Transverse colon (tissue), 4 donors: ENCODE results near the gene EVA1C. TPM values are rescaled to one million over a fixed set of nuclear protein-coding genes. Genes with fewer than 3 reads are reported as not detected.

Experiments used
- DNase-seq: peaks from one replicate; pipeline ENCODE4 v3.0.0-alpha.2; 2019
- H3K27ac ChIP-seq, 4 donors: fragments of 200-600 bp; sonication (generic); 2 replicates each; pipeline ENCODE4 v1.5.1; 2016 to 2018; ENCODE audit warnings: inconsistent platforms in 4 of 4
- H3K27me3 ChIP-seq: fragments of 200-600 bp; sonication (generic); 2 replicates; pipeline ENCODE4 v1.5.1; 2017; ENCODE audit warnings: inconsistent platforms
- H3K36me3 ChIP-seq, 4 donors: fragments of 200-600 bp; sonication (generic); 2 replicates each; pipeline ENCODE4 v1.5.1; 2017 to 2019; ENCODE audit warnings: inconsistent platforms in 4 of 4
- H3K4me1 ChIP-seq, 4 donors: fragments of 200-600 bp; sonication (generic); 2 replicates each; pipeline ENCODE4 v1.5.1; 2017 to 2020; ENCODE audit warnings: inconsistent platforms in 4 of 4
- H3K4me3 ChIP-seq, 4 donors: fragments of 200-600 bp; sonication (generic); 1 replicate in 1 of 4; 2 replicates in 3 of 4; pipeline versions ENCODE4 v1.5.1 to v1.6.1; 2017 to 2019; ENCODE audit warnings: inconsistent platforms in 4 of 4
- H3K9me3 ChIP-seq, 2 donors: fragments of 200-600 bp; sonication (generic); 2 replicates each; pipeline ENCODE4 v1.5.1; 2017 to 2019; ENCODE audit warnings: inconsistent platforms in 2 of 2
- EP300 ChIP-seq: sonication (generic); formaldehyde crosslinking; IDR thresholded peaks from one replicate; pipeline ENCODE4 v1.6.1; 2017; ENCODE audit warnings: antibody characterized with exemption, low read depth
- POLR2A ChIP-seq: fragments of 450-650 bp; IDR thresholded peaks from one replicate; pipeline ENCODE4 v1.6.1; 2016; ENCODE audit warnings: antibody characterized with exemption, mild to moderate bottlenecking, moderate library complexity
- POLR2AphosphoS5 ChIP-seq, 3 donors: sonication (generic); formaldehyde crosslinking; IDR thresholded peaks; one replicate each; pipeline ENCODE4 v1.6.1; 2016; ENCODE audit warnings: antibody characterized with exemption in 3 of 3
- WGBS, 2 donors: methylation state at CpG; one replicate each; pipeline ENCODE4 v1.1.5; 2018; ENCODE audit warnings: low coverage in 1 of 2; 5-methylcytosine and 5-hydroxymethylcytosine counted together
- in situ Hi-C, 4 donors: fragments of 200-750 bp; cut with MboI; loops; one replicate each; pipeline versions ENCODE4 v1.15.0 to v1.15.1; 2017; ENCODE audit warnings: low sequenced_read_pairs in 3 of 4, low pct_ligation_motif_present in 1 of 4, low pct_unique_long_range_greater_than_20kb in 1 of 4
- intact Hi-C: fragments of 100-400 bp; cut with DNase I; formaldehyde crosslinking; loops from one replicate; pipeline ENCODE4 v1.15.1; 2023; ENCODE audit warnings: low total_unique reads
- total RNA-seq, 4 donors: library from RNA; depleted of rRNA; stranded (reverse); fragments of >200 nt; gene quantifications; one replicate each; pipeline ENCODE4 v1.1.0, GENCODE V29; 2016
- TF ChIP-seq, protein P1 (sequence below), 5 experiments: fragments of 200-600 bp in 3 of 5; fragments of 450-650 bp in 2 of 5; sonication (generic) in 3 of 5; IDR thresholded peaks; 1 replicate in 2 of 5; 2 replicates in 3 of 5; pipeline ENCODE4 v1.5.1; 2016 to 2017; ENCODE audit warnings: antibody characterized with exemption in 5 of 5, inconsistent platforms in 3 of 5, mild to moderate bottlenecking in 2 of 5, moderate library complexity in 1 of 5

Gene EVA1C
- total RNA-seq, 4 donors from 2014 or later: 8.6 to 44.1 (median 33.8) TPM

DNA sequence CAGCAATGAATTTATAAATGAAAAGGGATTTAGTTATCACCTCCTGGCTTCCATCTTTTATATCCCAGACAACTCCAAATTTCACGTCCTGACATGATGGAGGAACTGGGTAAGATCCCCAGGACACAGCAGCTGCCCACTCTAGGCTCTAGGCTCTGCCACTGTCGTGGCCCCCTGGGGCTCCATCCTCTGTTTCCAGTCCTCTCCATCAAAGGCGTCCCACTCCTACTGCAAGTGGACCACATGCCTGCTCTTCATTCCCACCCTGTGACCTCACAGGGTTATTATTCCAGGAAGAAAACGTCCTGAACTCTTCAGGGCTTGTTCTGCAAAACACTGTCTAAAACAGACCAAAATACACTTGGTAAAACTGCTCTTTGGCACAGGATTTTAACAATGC lies 31.6 kb upstream of the EVA1C start:
- Histone ChIP-seq H3K4me1 (no peaks in the 10 kb centered on the region), H3K27ac (peak overlapping the region in 1 of 4 donors; percentile 42), H3K36me3 (peaks cover 0 to 24% (median 4%) of the 10 kb centered on the region in 4 donors), H3K4me3 (no peak overlapping the region), H3K27me3 (no peaks in the 10 kb centered on the region), H3K9me3 (no peaks in the 10 kb centered on the region)
- intact Hi-C loops (no loop called here), in situ Hi-C loops (no loop called here)
- TF ChIP-seq POLR2AphosphoS5 (IDR thresholded peaks at IDR 0.05) (no peak), POLR2A (no peak), EP300 (no peak)
- TF ChIP-seq, protein P1, sequence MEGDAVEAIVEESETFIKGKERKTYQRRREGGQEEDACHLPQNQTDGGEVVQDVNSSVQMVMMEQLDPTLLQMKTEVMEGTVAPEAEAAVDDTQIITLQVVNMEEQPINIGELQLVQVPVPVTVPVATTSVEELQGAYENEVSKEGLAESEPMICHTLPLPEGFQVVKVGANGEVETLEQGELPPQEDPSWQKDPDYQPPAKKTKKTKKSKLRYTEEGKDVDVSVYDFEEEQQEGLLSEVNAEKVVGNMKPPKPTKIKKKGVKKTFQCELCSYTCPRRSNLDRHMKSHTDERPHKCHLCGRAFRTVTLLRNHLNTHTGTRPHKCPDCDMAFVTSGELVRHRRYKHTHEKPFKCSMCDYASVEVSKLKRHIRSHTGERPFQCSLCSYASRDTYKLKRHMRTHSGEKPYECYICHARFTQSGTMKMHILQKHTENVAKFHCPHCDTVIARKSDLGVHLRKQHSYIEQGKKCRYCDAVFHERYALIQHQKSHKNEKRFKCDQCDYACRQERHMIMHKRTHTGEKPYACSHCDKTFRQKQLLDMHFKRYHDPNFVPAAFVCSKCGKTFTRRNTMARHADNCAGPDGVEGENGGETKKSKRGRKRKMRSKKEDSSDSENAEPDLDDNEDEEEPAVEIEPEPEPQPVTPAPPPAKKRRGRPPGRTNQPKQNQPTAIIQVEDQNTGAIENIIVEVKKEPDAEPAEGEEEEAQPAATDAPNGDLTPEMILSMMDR (IDR thresholded peaks at IDR 0.05): no peak
- DNase-seq: no peak
- WGBS, 2 donors: 80 to 100% methylated on average over 3 to 4 of the region's 4 CpGs

DNA sequence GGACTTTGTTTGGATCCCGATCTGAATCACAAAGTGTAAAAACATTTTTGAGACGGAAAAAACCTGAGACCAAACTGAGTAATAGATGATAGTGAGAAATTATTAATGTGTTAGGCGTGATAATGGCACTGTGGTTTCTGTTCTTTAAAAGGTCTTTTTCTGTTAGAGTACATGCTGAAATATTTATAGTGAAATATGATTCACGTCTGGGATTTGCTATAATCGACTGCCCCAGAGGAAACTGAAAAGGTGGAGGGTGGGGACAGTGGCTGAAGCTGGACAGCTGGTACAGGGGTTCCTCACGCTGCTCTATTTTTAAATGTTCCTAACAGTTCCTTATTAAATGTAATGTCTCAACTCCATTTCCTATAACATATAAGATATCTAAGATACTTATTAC lies 30.9 kb upstream of the EVA1C start:
- in situ Hi-C loops: no loop called here
- DNase-seq: no peak
- H3K36me3 ChIP-seq: peaks cover 0 to 24% (median 4%) of the 10 kb centered on the region in 4 donors
- WGBS, 2 donors: 68 to 78% methylated on average over 6 of the region's 6 CpGs
- H3K27me3 ChIP-seq: no peaks in the 10 kb centered on the region
- H3K4me1 ChIP-seq: no peaks in the 10 kb centered on the region
- H3K4me3 ChIP-seq: no peak overlapping the region
- peak overlapping the region in 1 of 4 donors; percentile 42 for H3K27ac ChIP-seq
- no peak for TF ChIP-seq POLR2A
- no peak for TF ChIP-seq POLR2AphosphoS5 (IDR thresholded peaks at IDR 0.05)
- TF ChIP-seq EP300: no peak
- TF ChIP-seq, protein P1 (IDR thresholded peaks at IDR 0.05): no peak
- intact Hi-C loops: no loop called here
- H3K9me3 ChIP-seq: no peaks in the 10 kb centered on the region

DNA sequence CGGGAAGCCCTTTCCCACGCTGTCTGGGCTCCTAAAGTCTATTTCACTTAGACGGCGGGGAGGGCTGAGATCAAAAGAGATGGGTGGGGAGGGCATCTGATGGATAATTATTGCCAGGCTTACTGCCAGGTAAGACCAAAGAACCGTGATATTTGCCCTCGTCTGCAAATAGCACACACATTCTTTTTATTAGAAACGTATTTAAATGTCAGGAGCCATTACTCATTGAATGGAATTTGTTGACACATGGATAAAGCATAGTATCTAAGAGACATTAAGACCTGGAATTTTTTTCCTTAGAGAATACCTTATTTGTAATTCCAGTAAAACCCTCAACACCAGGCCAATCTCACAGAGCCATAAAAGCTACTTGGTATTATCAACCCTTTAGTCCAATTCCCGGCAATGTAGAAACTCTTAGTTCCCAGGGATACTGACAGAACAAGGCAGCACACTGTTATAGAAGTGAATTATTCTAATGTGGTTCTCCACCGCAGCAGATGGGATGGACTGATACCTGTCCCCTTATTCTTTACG lies 30.3 kb upstream of the EVA1C start:
- 61 to 66% methylated on average over 6 to 10 of the region's 10 CpGs for WGBS, 2 donors
- intact Hi-C loops (no loop called here), in situ Hi-C loops (no loop called here)
- no peaks in the 10 kb centered on the region for H3K9me3 ChIP-seq
- peak overlapping the region in 1 of 4 donors; percentile 42 for H3K27ac ChIP-seq
- no peaks in the 10 kb centered on the region for H3K27me3 ChIP-seq
- DNase-seq: no peak
- no peak overlapping the region for H3K4me3 ChIP-seq
- no peaks in the 10 kb centered on the region for H3K4me1 ChIP-seq
- TF ChIP-seq POLR2A: no peak
- no peak for TF ChIP-seq EP300
- no peak for TF ChIP-seq POLR2AphosphoS5 (IDR thresholded peaks at IDR 0.05)
- TF ChIP-seq, protein P1 (IDR thresholded peaks at IDR 0.05): no peak
- H3K36me3 ChIP-seq: peaks cover 0 to 24% (median 4%) of the 10 kb centered on the region in 4 donors

DNA sequence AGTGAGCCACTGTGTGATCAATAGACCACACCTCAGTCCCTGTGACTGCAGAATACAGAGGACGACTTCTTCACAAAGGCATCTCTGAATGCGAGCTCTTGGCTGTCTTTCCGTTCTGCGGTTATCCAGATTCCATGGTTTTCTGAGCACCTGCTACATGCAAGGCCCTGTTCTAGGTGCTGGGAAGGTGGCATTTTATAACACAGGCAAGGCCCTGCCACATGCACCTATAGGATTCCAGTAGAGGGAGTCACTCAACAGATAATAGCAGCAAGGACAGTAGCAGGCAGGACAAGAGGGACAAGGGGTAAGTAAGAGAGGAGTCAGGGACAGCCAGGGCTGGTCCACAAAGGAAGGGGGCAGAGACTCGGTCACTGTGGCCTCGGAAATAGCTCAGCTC lies 28.7 kb upstream of the EVA1C start:
- Histone ChIP-seq H3K27ac (no peak overlapping the region), H3K9me3 (no peaks in the 10 kb centered on the region), H3K36me3 (peaks cover 0 to 24% (median 4%) of the 10 kb centered on the region in 4 donors), H3K4me3 (no peak overlapping the region), H3K27me3 (no peaks in the 10 kb centered on the region), H3K4me1 (no peaks in the 10 kb centered on the region)
- WGBS, 2 donors: 93 to 100% methylated on average over 3 to 6 of the region's 6 CpGs
- intact Hi-C loops: no loop called here
- in situ Hi-C loops: no loop called here
- no peak for DNase-seq
- TF ChIP-seq POLR2AphosphoS5 (IDR thresholded peaks at IDR 0.05) (no peak), POLR2A (no peak), EP300 (no peak)
- TF ChIP-seq, protein P1 (IDR thresholded peaks at IDR 0.05): no peak
